22Rv1 (cell line): ENCODE data around the gene ZNF165.

Source experiments
- CTCF ChIP-seq: fragments of 450-650 bp; IDR thresholded peaks from 2 replicates; pipeline ENCODE4 v1.5.1; 2017; ENCODE audit warnings: mild to moderate bottlenecking
- ZFX ChIP-seq: fragments of 450-650 bp; IDR thresholded peaks from 2 replicates; pipeline ENCODE4 v1.6.1; 2017; ENCODE audit warnings: antibody characterized with exemption, borderline replicate concordance

- TF ChIP-seq CTCF (no peak), ZFX (no peak)
These were observed 37.8 kb downstream of the ZNF165 start for GRCh38 chr6:28118217-28118616.
